ENCODE measurements around the gene DLG3. TPM values are rescaled to one million over a fixed set of nuclear protein-coding genes. Genes with fewer than 3 reads are reported as not detected.

The DLG3 gene
- total and polyA plus RNA-seq, 12 donors, result 5.7 to 13.1 (median 10.4) TPM

DNA sequence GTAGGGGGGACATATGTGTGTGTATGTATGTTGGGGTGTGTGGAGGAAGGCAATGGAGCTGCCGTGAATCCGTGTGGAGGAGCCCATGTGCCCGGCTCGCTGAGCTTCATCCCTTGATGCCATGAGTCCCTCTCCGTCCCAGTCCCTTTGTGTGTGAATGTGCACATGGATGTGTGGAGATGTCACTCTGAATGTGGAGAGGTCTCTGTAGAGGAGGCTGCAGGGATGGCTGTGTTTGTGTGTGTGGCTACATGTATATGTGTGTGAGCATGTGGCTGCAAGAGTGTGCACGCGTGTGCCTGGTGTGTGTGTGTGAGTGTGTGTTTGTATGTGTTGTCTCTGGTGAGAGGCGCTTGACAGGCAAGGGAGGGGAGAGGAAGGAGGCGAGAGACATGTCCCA, 1.3 kb downstream of the DLG3 start:
- H3K27ac ChIP-seq, result no peak overlapping the region
- H3K4me1 ChIP-seq, result no peaks in the 10 kb centered on the region
- H3K9me3 ChIP-seq, result no peaks in the 10 kb centered on the region
- TF ChIP-seq, protein P1, sequence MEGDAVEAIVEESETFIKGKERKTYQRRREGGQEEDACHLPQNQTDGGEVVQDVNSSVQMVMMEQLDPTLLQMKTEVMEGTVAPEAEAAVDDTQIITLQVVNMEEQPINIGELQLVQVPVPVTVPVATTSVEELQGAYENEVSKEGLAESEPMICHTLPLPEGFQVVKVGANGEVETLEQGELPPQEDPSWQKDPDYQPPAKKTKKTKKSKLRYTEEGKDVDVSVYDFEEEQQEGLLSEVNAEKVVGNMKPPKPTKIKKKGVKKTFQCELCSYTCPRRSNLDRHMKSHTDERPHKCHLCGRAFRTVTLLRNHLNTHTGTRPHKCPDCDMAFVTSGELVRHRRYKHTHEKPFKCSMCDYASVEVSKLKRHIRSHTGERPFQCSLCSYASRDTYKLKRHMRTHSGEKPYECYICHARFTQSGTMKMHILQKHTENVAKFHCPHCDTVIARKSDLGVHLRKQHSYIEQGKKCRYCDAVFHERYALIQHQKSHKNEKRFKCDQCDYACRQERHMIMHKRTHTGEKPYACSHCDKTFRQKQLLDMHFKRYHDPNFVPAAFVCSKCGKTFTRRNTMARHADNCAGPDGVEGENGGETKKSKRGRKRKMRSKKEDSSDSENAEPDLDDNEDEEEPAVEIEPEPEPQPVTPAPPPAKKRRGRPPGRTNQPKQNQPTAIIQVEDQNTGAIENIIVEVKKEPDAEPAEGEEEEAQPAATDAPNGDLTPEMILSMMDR (IDR thresholded peaks at IDR 0.05), result no peak
- H3K4me3 ChIP-seq, result no peak overlapping the region
- ATAC-seq (no peak), DNase-seq (no peak)
- 79 to 80% methylated on average over 9 of the region's 9 CpGs for WGBS, 2 donors
- H3K36me3 ChIP-seq, result no peaks in the 10 kb centered on the region
- H3K27me3 ChIP-seq, result peaks cover 0 to 56% (median 11%) of the 10 kb centered on the region in 7 donors
- intact Hi-C loops (cut with DNase I), result no loop called here

DNA sequence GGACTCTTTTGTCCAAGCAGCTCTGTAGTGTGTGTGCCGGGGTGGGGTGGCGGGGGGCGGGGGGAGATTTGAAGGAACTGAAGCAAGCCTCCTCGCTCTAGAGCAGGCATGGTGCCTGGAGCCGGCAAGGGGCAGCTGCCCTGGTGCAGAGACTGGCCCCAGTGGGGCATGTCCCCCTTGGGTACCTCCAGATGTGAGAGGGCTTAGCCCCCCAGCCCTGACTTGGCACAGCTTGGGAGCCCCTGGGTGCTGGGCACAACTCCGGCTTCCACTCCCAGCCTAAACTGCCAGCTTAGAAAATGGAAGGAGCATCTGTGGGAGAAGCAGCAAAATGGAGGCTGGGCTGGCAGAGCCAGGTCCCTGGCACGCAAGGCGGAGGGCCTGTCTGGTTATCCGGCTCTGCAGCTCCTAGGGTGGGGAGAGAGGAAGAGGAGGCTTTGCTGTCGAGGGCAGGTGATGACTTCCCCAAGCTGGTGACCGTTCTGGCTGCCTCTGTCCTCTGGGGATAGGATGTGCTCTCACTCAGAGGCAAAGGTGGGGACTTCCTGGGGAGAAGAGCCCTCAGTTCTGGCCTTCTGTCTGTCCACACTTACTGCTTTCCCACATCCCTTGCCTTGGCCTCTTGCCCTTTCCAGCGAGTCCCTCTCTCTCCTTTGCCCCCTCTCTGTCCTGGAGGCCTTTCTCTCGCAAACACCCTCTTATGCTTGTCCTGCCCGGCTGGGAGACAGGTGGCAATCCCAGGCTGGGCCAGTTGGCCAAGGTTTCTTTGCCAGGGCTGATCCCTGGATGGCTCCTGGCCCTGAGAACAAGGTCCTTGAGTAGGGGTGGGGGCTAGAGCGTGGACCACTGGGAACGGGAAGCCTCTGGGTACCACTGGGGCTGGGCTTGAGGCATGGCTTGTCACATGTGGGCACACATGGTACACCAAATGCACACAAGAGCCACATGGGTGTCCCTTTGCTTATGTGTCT, 2.0 kb downstream of the DLG3 start:
- no peak overlapping the region for H3K27ac ChIP-seq
- H3K4me3 ChIP-seq, result no peak overlapping the region
- H3K4me1 ChIP-seq, result no peaks in the 10 kb centered on the region
- 75 to 86% methylated on average over 12 to 15 of the region's 16 CpGs for WGBS, 2 donors
- H3K27me3 ChIP-seq, result peaks cover 0 to 49% (median 11%) of the 10 kb centered on the region in 7 donors
- ATAC-seq (no peak), DNase-seq (no peak)
- intact Hi-C loops (cut with DNase I), result no loop called here
- H3K9me3 ChIP-seq, result no peaks in the 10 kb centered on the region
- H3K36me3 ChIP-seq, result no peaks in the 10 kb centered on the region
- TF ChIP-seq, protein P1 (IDR thresholded peaks at IDR 0.05), result no peak

DNA sequence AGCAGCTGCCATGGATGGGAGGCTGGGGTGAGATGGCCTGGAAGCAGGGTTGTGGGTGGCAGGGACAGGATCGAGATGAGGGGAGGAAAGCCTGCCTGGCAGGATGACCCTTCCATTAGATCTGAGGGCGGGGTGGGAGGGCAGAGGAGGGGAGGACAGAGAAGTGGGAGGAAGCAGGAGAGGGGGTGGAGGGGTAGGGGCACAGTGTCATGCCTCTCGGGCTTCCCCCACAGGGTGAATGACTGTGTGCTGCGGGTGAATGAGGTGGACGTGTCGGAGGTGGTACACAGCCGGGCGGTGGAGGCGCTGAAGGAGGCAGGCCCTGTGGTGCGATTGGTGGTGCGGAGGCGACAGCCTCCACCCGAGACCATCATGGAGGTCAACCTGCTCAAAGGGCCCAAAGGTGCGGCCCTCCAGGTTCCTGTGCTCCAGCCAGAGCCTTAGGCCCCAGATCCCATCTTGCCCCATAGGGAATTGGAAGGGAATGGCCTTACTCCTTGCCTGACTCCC, 4.9 kb downstream of the DLG3 start:
- Histone ChIP-seq H3K4me1 (peaks cover 0 to 14% (median 0%) of the 10 kb centered on the region in 9 donors), H3K4me3 (no peak overlapping the region), H3K27ac (no peak overlapping the region), H3K36me3 (no peaks in the 10 kb centered on the region), H3K27me3 (peaks cover 0 to 36% (median 10%) of the 10 kb centered on the region in 7 donors), H3K9me3 (no peaks in the 10 kb centered on the region)
- intact Hi-C loops (cut with DNase I), result no loop called here
- TF ChIP-seq, protein P1 (IDR thresholded peaks at IDR 0.05), result no peak
- DNase-seq (no peak), ATAC-seq (no peak)
- WGBS, 2 donors, result 92 to 98% methylated on average over 4 to 14 of the region's 14 CpGs

DNA sequence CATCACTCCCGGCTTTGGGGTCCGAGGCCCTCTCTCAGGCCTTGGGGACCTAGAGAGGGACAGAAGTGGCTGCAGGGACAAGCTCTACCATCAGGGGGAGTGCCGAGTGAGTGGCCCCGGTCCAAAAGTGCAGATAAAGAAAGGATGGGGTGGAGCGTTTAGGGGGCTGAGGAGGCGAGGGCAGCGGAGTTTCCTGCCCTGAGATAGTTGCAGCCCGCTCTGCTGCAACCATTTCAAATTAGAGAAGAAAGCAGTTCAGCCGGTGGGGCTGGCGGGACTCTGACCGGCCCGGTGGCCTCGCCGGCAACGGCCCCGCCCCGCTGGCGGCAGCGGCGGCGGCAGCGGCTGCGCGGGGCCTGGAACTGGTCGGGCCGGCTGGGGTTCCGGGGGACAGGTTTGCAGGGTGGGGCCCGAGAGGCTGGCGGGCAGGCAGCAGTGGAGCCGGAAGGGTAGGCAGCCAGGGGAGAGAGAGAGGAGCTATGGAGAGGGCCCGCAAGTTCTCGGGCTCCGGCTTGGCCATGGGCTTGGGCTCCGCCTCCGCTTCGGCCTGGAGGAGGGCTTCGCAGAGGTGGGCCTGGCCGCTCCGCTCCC, 7.6 kb downstream of the DLG3 start:
- Histone ChIP-seq H3K27ac (peak overlapping the region in 9 of 10 donors; percentile 2 to 65 (median 47)), H3K27me3 (peaks cover 0 to 42% (median 0%) of the 10 kb centered on the region in 7 donors), H3K36me3 (no peaks in the 10 kb centered on the region), H3K4me3 (peak overlapping the region; percentile 21 to 63 (median 56)), H3K9me3 (no peaks in the 10 kb centered on the region), H3K4me1 (peaks cover 0 to 14% (median 0%) of the 10 kb centered on the region in 9 donors)
- peak; percentile 52 to 57 for DNase-seq
- WGBS, 2 donors, result 0 to 2% methylated on average over 25 to 34 of the region's 39 CpGs
- ATAC-seq, result peak in 6 of 8 donors; percentile 30 to 56 (median 40)
- TF ChIP-seq, protein P1 (IDR thresholded peaks at IDR 0.05), result peak; percentile 33 to 74 (median 60)
- intact Hi-C loops (cut with DNase I), result loop anchor here in 9 of 10 donors (5.0 to 10.0 kb wide), 3 partner anchors 100 to 213 kb away; no protein-coding TSS in a partner anchor

Data from heart right ventricle (tissue), 16 donors.